Limb (tissue), 2 donors: ENCODE measurements around the gene WDR1.

Experiments used
- DNase-seq, 2 donors: peaks; one replicate each; pipeline ENCODE4 v3.0.0-alpha.2; 2016; ENCODE audit errors: extremely low spot score in 2 of 2

Gene WDR1

GRCh38 chr4:10072420-10073017 lies 44.1 kb downstream of the WDR1 start:
- DNase-seq = no peak

- no peak for DNase-seq
These were observed 47.4 kb downstream of the WDR1 start for GRCh38 chr4:10069075-10069642.

- DNase-seq = no peak
These were observed 49.6 kb downstream of the WDR1 start for GRCh38 chr4:10066670-10067651.

- no peak for DNase-seq
These were observed 50.4 kb downstream of the WDR1 start for GRCh38 chr4:10066206-10066605.

GRCh38 chr4:10063544-10064300 lies 52.9 kb downstream of the WDR1 start:
- peak; percentile 24 to 53 for DNase-seq

GRCh38 chr4:10061650-10062415 lies 54.8 kb downstream of the WDR1 start:
- DNase-seq = no peak

GRCh38 chr4:10058371-10058770 lies 58.2 kb downstream of the WDR1 start:
- DNase-seq = no peak

GRCh38 chr4:10057023-10057395 lies 59.6 kb downstream of the WDR1 start:
- no peak for DNase-seq

GRCh38 chr4:10056334-10057022 lies 60.1 kb downstream of the WDR1 start:
- no peak for DNase-seq

- no peak for DNase-seq
These were observed 60.7 kb downstream of the WDR1 start for GRCh38 chr4:10055871-10056270.

- DNase-seq = no peak
These were observed 62.0 kb downstream of the WDR1 start for GRCh38 chr4:10054571-10055041.

- no peak for DNase-seq
These were observed 62.8 kb downstream of the WDR1 start for GRCh38 chr4:10053635-10054453.

- DNase-seq = no peak
These were observed 65.0 kb downstream of the WDR1 start for GRCh38 chr4:10051517-10052135.

GRCh38 chr4:10050721-10051120 lies 65.9 kb downstream of the WDR1 start:
- DNase-seq = no peak

- no peak for DNase-seq
These were observed 66.3 kb downstream of the WDR1 start for GRCh38 chr4:10050261-10050661.

- DNase-seq = no peak
These were observed 67.5 kb downstream of the WDR1 start for GRCh38 chr4:10048941-10049697.

GRCh38 chr4:10047967-10048366 lies 68.6 kb downstream of the WDR1 start:
- no peak for DNase-seq

GRCh38 chr4:10046471-10046870 lies 70.1 kb downstream of the WDR1 start:
- no peak for DNase-seq
